ENCODE data around the gene MT1A. TPM values are rescaled to one million over a fixed set of nuclear protein-coding genes. Genes with fewer than 3 reads are reported as not detected.

MT1A gene
- total and polyA plus RNA-seq, 3 donors from 2014 or later: 10.6 TPM; not detected in 2

GRCh38 chr16:56593573-56594291 is 44.7 kb upstream of the MT1A start:
- WGBS, 2 donors: 81 to 97% methylated on average over 6 of the region's 6 CpGs
- no peaks in the 10 kb centered on the region for H3K9me3 ChIP-seq
- no peaks in the 10 kb centered on the region for H3K36me3 ChIP-seq (ENCODE audit: low read depth, missing control alignments)
- H3K4me3 ChIP-seq: no peak overlapping the region
- H3K4me1 ChIP-seq: peaks cover 9% of the 10 kb centered on the region
- no peak for DNase-seq
- intact Hi-C loops (cut with DNase I; ENCODE audit: low total_unique reads): no loop called here
- no peaks in the 10 kb centered on the region for H3K27me3 ChIP-seq
- no peak overlapping the region for H3K27ac ChIP-seq
- TF ChIP-seq CTCF (IDR thresholded peaks at IDR 0.05) (no peak), POLR2A (IDR thresholded peaks at IDR 0.05) (no peak)

GRCh38 chr16:56594292-56594619 is 44.2 kb upstream of the MT1A start:
- no peak for TF ChIP-seq CTCF (IDR thresholded peaks at IDR 0.05)
- no peak for TF ChIP-seq POLR2A (IDR thresholded peaks at IDR 0.05)
- no peak for DNase-seq
- intact Hi-C loops (cut with DNase I; ENCODE audit: low total_unique reads): no loop called here
- 91 to 97% methylated on average over 5 of the region's 5 CpGs for WGBS, 2 donors
- Histone ChIP-seq H3K27me3 (no peaks in the 10 kb centered on the region), H3K27ac (no peak overlapping the region), H3K4me1 (peaks cover 9% of the 10 kb centered on the region), H3K9me3 (no peaks in the 10 kb centered on the region), H3K36me3 (ENCODE audit: low read depth, missing control alignments) (no peaks in the 10 kb centered on the region), H3K4me3 (no peak overlapping the region)

- intact Hi-C loops (cut with DNase I; ENCODE audit: low total_unique reads): no loop called here
- TF ChIP-seq CTCF (IDR thresholded peaks at IDR 0.05) (peak in 2 of 3 experiments; percentile 64 to 66), POLR2A (IDR thresholded peaks at IDR 0.05) (no peak)
- WGBS, 2 donors: 54% methylated on average over 8 of the region's 8 CpGs
- no peaks in the 10 kb centered on the region for H3K9me3 ChIP-seq
- no peak overlapping the region for H3K27ac ChIP-seq
- no peaks in the 10 kb centered on the region for H3K4me1 ChIP-seq
- no peaks in the 10 kb centered on the region for H3K36me3 ChIP-seq (ENCODE audit: low read depth, missing control alignments)
- no peak overlapping the region for H3K4me3 ChIP-seq
- DNase-seq: peak; percentile 49
- no peaks in the 10 kb centered on the region for H3K27me3 ChIP-seq
These were observed 38.0 kb upstream of the MT1A start for GRCh38 chr16:56600398-56600999.

GRCh38 chr16:56601325-56601724 is 37.1 kb upstream of the MT1A start:
- intact Hi-C loops (cut with DNase I; ENCODE audit: low total_unique reads): no loop called here
- WGBS, 2 donors: 68 to 77% methylated on average over 9 of the region's 9 CpGs
- Histone ChIP-seq H3K36me3 (ENCODE audit: low read depth, missing control alignments) (no peaks in the 10 kb centered on the region), H3K27me3 (no peaks in the 10 kb centered on the region), H3K4me1 (no peaks in the 10 kb centered on the region), H3K27ac (no peak overlapping the region), H3K4me3 (no peak overlapping the region), H3K9me3 (no peaks in the 10 kb centered on the region)
- no peak for DNase-seq
- TF ChIP-seq POLR2A (IDR thresholded peaks at IDR 0.05) (no peak), CTCF (IDR thresholded peaks at IDR 0.05) (no peak)

- Histone ChIP-seq H3K36me3 (ENCODE audit: low read depth, missing control alignments) (no peaks in the 10 kb centered on the region), H3K9me3 (no peaks in the 10 kb centered on the region), H3K4me1 (peaks cover 19% of the 10 kb centered on the region), H3K4me3 (no peak overlapping the region), H3K27ac (no peak overlapping the region), H3K27me3 (no peaks in the 10 kb centered on the region)
- TF ChIP-seq POLR2A (IDR thresholded peaks at IDR 0.05) (no peak), CTCF (IDR thresholded peaks at IDR 0.05) (peak in 2 of 3 experiments; percentile 34 to 36)
- intact Hi-C loops (cut with DNase I; ENCODE audit: low total_unique reads): no loop called here
- WGBS, 2 donors: 68 to 82% methylated on average over 4 of the region's 4 CpGs
- peak; percentile 63 for DNase-seq
These were observed 34.9 kb upstream of the MT1A start for GRCh38 chr16:56603589-56603988.
